Measurements from ENCODE around the gene HPN.
A peak's percentile ranks its signal among the peaks of the same experiment; 100 is the strongest.

Gene HPN

GRCh38 chr19:35051796-35052195, 10.3 kb downstream of the HPN start:
- TF ChIP-seq CTCF (IDR thresholded peaks at IDR 0.05; ENCODE audit: low read depth, low read length): no peak

GRCh38 chr19:35052599-35053190, 11.2 kb downstream of the HPN start:
- H3K4me3 ChIP-seq (ENCODE audit: low read depth, low read length): no peak overlapping the region
- in situ Hi-C loops (cut with HindIII; ENCODE audit: low sequenced_read_pairs): no loop called here
- no peak for DNase-seq (ENCODE audit: low read depth, low spot score)
- TF ChIP-seq CTCF (IDR thresholded peaks at IDR 0.05; ENCODE audit: low read depth, low read length): no peak

More at GRCh38 chr19:35051796-35052195, 10.3 kb downstream of the HPN start:
- DNase-seq (ENCODE audit: low read depth, low spot score): no peak
- no peak overlapping the region for H3K4me3 ChIP-seq (ENCODE audit: low read depth, low read length)
- in situ Hi-C loops (cut with HindIII; ENCODE audit: low sequenced_read_pairs): no loop called here

GRCh38 chr19:35053667-35054293, 12.3 kb downstream of the HPN start:
- no peak for TF ChIP-seq CTCF (IDR thresholded peaks at IDR 0.05; ENCODE audit: low read depth, low read length)
- in situ Hi-C loops (cut with HindIII; ENCODE audit: low sequenced_read_pairs): no loop called here
- H3K4me3 ChIP-seq (ENCODE audit: low read depth, low read length): no peak overlapping the region
- no peak for DNase-seq (ENCODE audit: low read depth, low spot score)

- H3K4me3 ChIP-seq (ENCODE audit: low read depth, low read length): no peak overlapping the region
- DNase-seq (ENCODE audit: low read depth, low spot score): no peak
- in situ Hi-C loops (cut with HindIII; ENCODE audit: low sequenced_read_pairs): no loop called here
- no peak for TF ChIP-seq CTCF (IDR thresholded peaks at IDR 0.05; ENCODE audit: low read depth, low read length)
These were observed 13.1 kb downstream of the HPN start for GRCh38 chr19:35054626-35055025.

GRCh38 chr19:35055715-35056179, 14.2 kb downstream of the HPN start:
- TF ChIP-seq CTCF (IDR thresholded peaks at IDR 0.05; ENCODE audit: low read depth, low read length): peak; percentile 23
- in situ Hi-C loops (cut with HindIII; ENCODE audit: low sequenced_read_pairs): no loop called here
- DNase-seq (ENCODE audit: low read depth, low spot score): no peak
- H3K4me3 ChIP-seq (ENCODE audit: low read depth, low read length): no peak overlapping the region

- no peak overlapping the region for H3K4me3 ChIP-seq (ENCODE audit: low read depth, low read length)
- in situ Hi-C loops (cut with HindIII; ENCODE audit: low sequenced_read_pairs): no loop called here
- no peak for DNase-seq (ENCODE audit: low read depth, low spot score)
- TF ChIP-seq CTCF (IDR thresholded peaks at IDR 0.05; ENCODE audit: low read depth, low read length): no peak
These were observed 15.1 kb downstream of the HPN start for GRCh38 chr19:35056513-35057063.
